Rectal smooth muscle tissue (tissue), 1 donor: ENCODE measurements around the gene KCNG2.

ENCODE experiments used
- H3K27ac ChIP-seq: one replicate; pipeline ENCODE4 v1.7.0; 2013; ENCODE audit warnings: low read depth, low read length, inconsistent platforms
- H3K27me3 ChIP-seq: one replicate; pipeline ENCODE4 v1.7.0; 2013; ENCODE audit warnings: low read length; ENCODE audit not compliant: control insufficient read depth, insufficient read depth
- H3K36me3 ChIP-seq: one replicate; pipeline ENCODE4 v1.7.0; 2013; ENCODE audit warnings: low read length; ENCODE audit not compliant: control insufficient read depth, insufficient read depth
- H3K4me1 ChIP-seq: one replicate; pipeline ENCODE4 v1.7.0; 2013; ENCODE audit warnings: low read length; ENCODE audit not compliant: control insufficient read depth, insufficient read depth
- H3K4me3 ChIP-seq: one replicate; pipeline ENCODE4 v1.7.0; 2013; ENCODE audit warnings: low read length
- H3K9ac ChIP-seq: one replicate; pipeline ENCODE4 v1.7.0; 2013; ENCODE audit warnings: low read length

Gene KCNG2

DNA sequence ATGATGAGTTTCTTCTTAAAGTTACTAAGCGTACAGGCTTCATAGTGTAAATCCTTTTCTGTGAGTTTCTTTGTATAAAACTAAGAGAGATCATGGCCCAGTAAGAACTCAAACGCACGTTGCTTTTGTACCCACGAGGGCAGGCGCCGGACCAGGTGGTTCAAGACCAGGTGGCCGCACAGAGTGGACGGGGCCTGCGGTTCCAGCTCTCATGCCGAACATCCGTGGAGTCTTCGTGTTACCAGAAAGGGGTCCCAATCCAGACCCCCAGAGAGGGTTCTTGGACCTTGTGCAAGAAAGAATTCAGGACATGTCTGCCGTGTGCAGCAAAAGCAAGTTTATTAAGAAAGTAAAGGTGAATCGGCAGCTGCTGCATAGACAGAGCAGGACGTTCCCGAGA is 53.0 kb downstream of the KCNG2 start:
- H3K27me3 ChIP-seq = no peaks in the 10 kb centered on the region
- no peak overlapping the region for H3K27ac ChIP-seq
- H3K36me3 ChIP-seq = no peaks in the 10 kb centered on the region
- no peak overlapping the region for H3K4me3 ChIP-seq
- no peak overlapping the region for H3K9ac ChIP-seq
- no peaks in the 10 kb centered on the region for H3K4me1 ChIP-seq

DNA sequence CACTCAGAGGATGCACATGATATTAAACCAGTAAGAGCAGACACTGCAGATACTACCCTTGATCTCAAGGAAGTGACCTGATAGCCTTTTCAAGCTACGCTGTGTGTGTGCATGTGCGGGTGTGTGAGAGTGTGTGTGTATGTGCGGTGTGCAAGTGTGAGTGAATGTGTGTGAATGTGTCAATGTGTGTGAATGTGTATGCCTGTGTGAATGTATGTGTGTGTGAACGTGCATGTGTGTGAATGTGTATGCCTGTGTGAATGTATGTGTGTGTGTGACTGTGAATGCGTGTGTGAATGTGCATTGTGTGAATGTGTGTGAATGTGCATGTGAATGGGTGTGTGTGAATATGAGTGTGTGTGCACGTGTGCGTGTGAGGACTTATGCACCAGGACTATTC is 53.8 kb downstream of the KCNG2 start:
- Histone ChIP-seq H3K27ac (no peak overlapping the region), H3K9ac (no peak overlapping the region), H3K4me3 (no peak overlapping the region), H3K4me1 (no peaks in the 10 kb centered on the region), H3K36me3 (no peaks in the 10 kb centered on the region), H3K27me3 (peaks cover 2% of the 10 kb centered on the region)

DNA sequence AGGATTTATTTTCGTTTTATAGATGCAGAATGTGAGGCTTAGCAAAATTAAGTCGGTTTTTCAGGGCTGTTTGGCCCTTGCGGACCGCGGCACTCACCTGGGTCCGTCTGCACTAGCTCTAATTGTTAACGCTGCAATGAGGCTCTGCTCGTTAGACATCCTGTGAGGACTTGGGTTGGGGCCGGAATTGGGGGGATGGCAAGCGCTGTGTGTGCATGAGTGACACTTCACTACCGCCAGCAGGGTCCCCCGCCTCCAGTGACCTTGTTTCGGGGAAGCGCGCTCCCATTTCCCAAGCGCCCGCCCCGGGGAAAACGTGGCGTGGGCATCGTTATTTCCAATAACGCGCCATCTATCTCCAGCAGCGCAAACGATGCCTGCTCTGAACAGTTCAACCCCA is 54.2 kb downstream of the KCNG2 start:
- Histone ChIP-seq H3K9ac (no peak overlapping the region), H3K27me3 (peaks cover 2% of the 10 kb centered on the region), H3K27ac (no peak overlapping the region), H3K36me3 (no peaks in the 10 kb centered on the region), H3K4me3 (no peak overlapping the region), H3K4me1 (no peaks in the 10 kb centered on the region)

DNA sequence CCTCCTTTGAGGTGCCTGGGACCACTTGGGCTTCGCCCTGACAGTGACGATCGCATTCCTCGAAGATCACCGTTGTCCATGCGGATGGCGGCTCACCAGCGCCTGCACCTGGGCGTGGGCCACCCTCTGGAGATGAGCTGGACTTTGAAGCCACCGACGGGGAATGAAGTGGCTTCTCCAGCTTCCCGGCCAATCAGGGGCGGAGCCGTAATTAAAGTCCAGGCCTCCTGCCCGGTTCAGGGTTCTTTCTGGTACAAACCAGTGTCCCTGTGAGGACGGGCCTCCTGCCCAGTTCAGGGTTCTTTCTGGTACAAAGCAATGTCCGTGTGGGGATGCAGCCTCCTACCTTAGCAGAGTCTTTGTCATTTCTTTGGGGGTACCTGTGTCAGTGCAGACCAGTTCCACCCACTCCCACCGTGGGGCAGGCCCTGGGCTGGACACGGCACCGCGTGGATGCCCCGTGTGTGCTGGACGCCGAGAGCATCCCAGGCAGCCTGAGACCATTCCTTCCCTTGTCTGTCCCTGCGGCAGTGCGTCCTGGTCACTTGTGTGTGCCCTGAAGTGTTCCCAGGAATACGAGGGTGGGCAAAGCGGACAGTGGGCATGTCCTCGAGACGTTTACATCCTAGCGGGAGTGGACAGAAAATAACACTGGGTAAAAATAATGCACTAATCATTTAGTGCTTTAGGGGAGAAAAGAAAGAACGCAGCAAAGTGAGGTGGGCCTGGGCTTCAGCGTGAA is 55.0 kb downstream of the KCNG2 start:
- Histone ChIP-seq H3K27me3 (peaks cover 2% of the 10 kb centered on the region), H3K4me1 (no peaks in the 10 kb centered on the region), H3K4me3 (no peak overlapping the region), H3K36me3 (no peaks in the 10 kb centered on the region), H3K9ac (no peak overlapping the region), H3K27ac (no peak overlapping the region)

DNA sequence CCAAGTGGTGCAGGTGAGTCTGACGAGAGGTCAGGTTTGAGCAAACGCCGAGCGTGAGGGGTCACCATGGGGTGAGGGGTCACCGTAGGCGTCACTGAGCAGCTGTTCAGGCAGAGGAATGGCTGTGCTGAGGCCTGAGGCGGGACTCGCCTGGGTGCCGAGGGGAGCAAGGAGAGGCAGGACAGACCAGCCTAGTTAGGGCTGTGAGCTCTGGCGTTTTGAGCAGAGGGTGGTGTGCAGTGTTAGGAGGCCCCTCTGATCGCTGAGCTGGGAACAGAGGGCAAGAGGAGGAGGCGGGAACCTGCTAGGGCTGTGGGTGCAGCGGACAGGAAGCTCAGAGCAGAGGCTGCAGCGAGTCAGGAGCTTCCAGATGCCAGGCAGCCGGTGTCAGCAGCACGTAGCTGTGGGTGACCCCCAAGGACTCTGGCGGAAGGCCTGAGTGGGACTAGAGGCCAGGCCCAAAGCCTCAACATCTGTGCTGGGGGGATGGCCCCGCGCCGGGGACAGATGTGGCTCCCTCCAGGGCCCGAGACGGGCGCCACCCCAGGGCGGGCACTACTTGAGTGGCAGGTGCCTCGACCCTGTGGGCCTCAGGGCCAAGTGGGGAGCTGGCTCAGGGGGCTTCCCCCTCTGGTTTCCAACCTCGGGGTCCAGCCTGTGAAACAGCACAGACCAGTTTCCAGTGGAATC is 55.7 kb downstream of the KCNG2 start:
- no peak overlapping the region for H3K9ac ChIP-seq
- no peak overlapping the region for H3K27ac ChIP-seq
- peaks cover 2% of the 10 kb centered on the region for H3K27me3 ChIP-seq
- no peaks in the 10 kb centered on the region for H3K36me3 ChIP-seq
- H3K4me1 ChIP-seq = no peaks in the 10 kb centered on the region
- H3K4me3 ChIP-seq = no peak overlapping the region

DNA sequence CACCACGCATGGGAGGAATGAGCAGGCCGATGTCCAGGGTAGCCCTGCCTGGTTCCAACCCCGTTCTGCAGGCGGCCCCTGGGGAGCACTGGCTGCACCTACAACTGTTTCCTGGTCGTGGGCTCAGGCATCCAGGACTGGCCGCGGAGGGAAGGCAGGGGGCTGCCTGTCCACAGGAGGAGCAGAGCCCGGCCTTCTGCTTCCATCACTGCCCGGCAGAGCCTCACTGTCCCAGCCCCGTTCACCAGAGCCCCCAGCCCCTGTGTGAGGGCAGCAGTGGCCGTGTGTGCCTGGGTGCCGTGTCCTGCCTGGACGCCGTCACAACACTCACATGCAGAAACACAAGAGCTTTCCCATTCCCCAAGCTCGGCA is 56.2 kb downstream of the KCNG2 start:
- Histone ChIP-seq H3K4me1 (no peaks in the 10 kb centered on the region), H3K4me3 (no peak overlapping the region), H3K36me3 (no peaks in the 10 kb centered on the region), H3K9ac (no peak overlapping the region), H3K27ac (no peak overlapping the region), H3K27me3 (peaks cover 2% of the 10 kb centered on the region)

DNA sequence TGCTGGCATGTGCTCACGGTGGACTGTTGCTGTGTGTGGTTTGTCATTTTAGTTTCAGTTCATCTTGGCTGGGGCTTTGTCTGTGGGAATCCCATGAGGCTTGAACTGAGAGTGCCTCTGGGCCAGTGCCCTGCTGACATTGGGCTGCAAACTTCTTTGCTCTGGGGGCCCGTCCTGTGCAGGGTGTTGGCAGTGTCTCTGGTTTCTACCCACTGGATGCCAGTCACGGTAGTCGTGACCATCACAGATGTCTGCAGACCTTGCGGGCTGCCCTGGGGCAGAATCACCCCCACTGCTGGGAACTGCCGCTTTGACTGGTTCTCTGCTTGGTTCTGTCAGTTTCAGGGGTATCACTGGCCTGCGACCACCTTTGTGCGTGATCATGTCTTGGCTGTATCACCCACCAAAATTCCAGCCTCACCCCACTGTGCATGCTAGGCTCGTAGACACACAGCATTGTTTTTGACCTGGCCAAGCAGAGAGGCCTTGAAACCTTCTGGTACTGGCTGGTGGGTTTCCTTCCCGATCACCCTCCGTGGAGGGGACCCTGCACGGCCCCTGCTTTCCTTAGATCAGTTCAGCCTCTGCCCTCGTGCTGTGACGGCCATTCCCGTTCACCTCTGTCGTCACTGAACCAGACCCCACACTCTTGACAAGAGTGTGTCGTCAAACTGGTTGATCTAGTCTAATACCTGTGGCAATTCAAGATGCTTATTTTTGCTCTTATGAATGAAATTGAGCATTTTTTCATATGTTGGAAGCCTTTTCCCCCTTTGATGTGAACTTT is 57.6 kb downstream of the KCNG2 start:
- no peak overlapping the region for H3K9ac ChIP-seq
- H3K27ac ChIP-seq = no peak overlapping the region
- no peaks in the 10 kb centered on the region for H3K36me3 ChIP-seq
- peaks cover 2% of the 10 kb centered on the region for H3K27me3 ChIP-seq
- no peak overlapping the region for H3K4me3 ChIP-seq
- no peaks in the 10 kb centered on the region for H3K4me1 ChIP-seq

DNA sequence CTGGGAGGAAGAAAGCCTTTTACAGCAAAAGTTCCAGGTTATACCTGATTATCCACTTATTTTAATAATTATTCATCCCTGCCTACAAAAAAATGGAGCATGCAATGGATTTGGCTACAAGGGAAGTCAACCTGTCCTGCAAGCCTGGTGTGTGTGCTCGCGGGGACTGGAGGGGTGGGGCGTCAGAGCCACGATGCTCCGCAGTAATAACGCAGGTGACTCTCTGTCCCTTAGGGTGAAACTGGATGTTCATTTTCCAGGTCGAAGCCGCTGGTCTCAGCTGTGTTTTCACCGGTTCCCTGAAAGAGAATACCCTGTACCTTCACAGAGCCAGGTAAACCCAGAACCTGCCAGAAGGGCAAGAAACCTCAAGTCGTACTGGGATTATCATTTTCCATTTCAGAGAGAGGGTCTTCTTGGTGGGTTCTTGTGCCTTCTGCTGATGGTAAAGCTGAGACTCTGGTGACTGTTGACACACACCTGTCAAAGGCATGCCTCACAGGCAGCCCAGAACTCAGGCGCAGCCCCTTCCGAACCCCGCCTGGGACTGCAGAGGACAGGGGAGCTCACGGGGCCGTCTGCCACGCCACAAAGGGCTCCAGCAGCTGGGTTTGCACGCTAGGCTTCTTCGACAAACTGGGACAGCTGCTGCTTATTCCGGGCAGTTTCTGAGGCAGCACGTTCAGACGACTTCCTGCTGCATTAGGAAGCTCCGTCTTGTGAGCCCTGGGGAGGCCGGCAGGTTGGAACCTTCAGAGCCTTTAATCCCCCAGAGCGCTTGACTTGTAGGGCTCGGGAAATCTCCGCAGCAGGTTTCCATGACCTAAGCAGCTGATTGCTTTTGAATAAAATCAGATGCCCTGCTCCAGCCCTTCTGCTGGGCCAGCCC is 58.6 kb downstream of the KCNG2 start:
- no peak overlapping the region for H3K27ac ChIP-seq
- no peak overlapping the region for H3K9ac ChIP-seq
- no peaks in the 10 kb centered on the region for H3K36me3 ChIP-seq
- no peaks in the 10 kb centered on the region for H3K4me1 ChIP-seq
- no peak overlapping the region for H3K4me3 ChIP-seq
- H3K27me3 ChIP-seq = peaks cover 2% of the 10 kb centered on the region

DNA sequence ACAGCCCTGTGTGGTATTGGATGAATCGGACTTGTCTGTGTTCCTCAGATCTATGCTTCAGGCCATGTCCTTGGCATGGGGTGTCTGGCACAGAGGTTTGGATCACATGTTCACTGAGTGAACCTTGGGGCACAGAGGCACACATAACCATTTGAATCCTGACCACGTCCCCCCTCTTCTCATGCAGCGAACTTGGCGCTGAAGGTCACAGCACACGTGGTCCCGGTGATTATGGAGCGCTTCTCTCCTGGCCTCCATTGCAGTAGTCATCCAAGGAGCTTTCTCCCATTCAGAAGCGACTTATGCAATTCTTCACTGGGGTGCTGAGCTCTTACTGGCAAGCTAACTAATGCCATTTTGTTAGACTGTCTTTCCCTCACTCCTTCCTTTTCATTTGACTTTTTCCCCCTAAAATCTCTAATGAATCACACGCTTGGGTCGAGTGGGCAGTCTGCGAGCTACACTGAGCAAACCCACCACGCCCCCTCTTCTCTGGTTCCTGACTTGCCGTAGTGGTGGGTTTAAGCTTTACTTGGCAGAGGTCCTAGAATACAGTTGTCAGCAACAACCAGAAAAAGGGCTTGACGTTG is 59.4 kb downstream of the KCNG2 start:
- no peaks in the 10 kb centered on the region for H3K36me3 ChIP-seq
- no peaks in the 10 kb centered on the region for H3K4me1 ChIP-seq
- H3K27ac ChIP-seq = no peak overlapping the region
- peaks cover 2% of the 10 kb centered on the region for H3K27me3 ChIP-seq
- no peak overlapping the region for H3K4me3 ChIP-seq
- H3K9ac ChIP-seq = no peak overlapping the region

DNA sequence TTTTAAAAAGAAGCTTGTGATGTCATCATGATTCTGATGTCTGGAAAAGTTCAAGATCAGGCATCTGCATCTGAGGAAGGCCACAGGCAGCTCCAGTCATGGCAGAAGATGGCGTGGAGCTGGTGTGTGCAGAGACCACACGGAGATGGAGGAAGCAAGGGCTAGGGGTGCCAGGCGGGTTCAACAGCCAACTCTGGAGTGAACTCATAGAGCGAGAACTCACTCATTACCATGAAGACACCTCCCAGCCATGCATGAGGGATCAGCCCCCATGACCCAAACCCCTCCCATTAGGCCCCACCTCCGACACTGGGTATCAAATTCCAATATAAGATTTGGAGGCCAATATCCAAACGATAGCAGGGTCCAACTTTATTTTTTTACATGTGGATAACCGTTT is 61.6 kb downstream of the KCNG2 start:
- H3K27ac ChIP-seq = no peak overlapping the region
- H3K36me3 ChIP-seq = no peaks in the 10 kb centered on the region
- no peaks in the 10 kb centered on the region for H3K4me1 ChIP-seq
- no peak overlapping the region for H3K4me3 ChIP-seq
- peaks cover 2% of the 10 kb centered on the region for H3K27me3 ChIP-seq
- no peak overlapping the region for H3K9ac ChIP-seq

DNA sequence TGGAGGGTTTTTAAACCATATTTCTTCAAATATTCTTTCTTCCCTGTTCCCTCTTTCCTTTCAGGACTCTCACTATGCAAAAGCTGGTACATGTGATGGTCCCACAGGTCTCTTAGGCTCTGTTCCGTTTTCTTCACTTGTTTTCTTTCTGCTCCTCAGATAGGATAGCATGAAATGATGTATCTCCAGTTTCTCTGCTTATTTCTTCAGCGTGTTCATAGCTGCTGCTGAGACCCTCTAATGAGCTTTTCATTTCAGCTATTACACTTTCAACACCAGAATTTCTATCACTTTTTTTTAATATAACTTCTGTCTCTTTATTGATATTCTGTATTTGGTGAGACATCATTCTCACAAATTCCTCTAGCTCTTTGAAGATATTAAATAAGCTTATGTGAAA is 63.9 kb downstream of the KCNG2 start:
- no peaks in the 10 kb centered on the region for H3K4me1 ChIP-seq
- H3K4me3 ChIP-seq = no peak overlapping the region
- H3K36me3 ChIP-seq = no peaks in the 10 kb centered on the region
- H3K27me3 ChIP-seq = no peaks in the 10 kb centered on the region
- H3K9ac ChIP-seq = no peak overlapping the region
- no peak overlapping the region for H3K27ac ChIP-seq

DNA sequence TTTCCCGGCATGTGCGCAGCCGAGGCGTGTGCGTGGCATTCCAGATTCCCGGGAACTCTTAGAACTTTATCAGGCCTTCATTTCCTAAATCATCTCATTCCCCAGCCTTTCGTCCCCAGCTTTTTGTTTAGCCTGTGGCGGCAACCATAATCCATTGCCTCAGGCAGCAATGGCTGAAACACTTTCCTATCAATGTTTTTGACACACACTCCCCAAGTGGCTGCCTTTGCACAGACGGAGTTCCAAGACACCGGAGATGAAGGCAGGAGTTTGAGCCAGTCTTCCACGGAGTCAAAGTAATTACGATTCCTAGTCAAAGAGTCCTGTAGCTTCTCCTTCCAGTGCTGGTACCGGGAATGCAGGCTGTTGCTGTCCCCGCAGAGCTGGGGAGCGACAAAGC is 64.8 kb downstream of the KCNG2 start:
- Histone ChIP-seq H3K27ac (no peak overlapping the region), H3K4me3 (no peak overlapping the region), H3K4me1 (no peaks in the 10 kb centered on the region), H3K36me3 (no peaks in the 10 kb centered on the region), H3K9ac (no peak overlapping the region), H3K27me3 (no peaks in the 10 kb centered on the region)
